Activated CD8-positive, alpha-beta memory T cell treated with anti-CD3 and anti-CD28 coated beads for 48 hours (primary cell): ENCODE measurements around the gene KRT33A.

ENCODE experiments used
- DNase-seq, 3 experiments: peaks; one replicate each; pipeline ENCODE4 v3.0.0-alpha.2; 2020; ENCODE audit warnings: low read depth in 2 of 3, low spot score in 2 of 3

The KRT33A gene

GRCh38 chr17:41304091-41304490 lies 46.5 kb downstream of the KRT33A start:
- no peak for DNase-seq

- no peak for DNase-seq
These were observed 47.6 kb downstream of the KRT33A start for GRCh38 chr17:41302981-41303380.

GRCh38 chr17:41301916-41302901 lies 48.4 kb downstream of the KRT33A start, which contains the start of gene KRTAP29-1:
TSS of gene KRTAP29-1 (minus strand) at chr17:41302851. CDS start at chr17:41302851, 0 bp downstream.
- no peak for DNase-seq

- DNase-seq: no peak
These were observed 49.3 kb downstream of the KRT33A start for GRCh38 chr17:41301204-41301790.

GRCh38 chr17:41298458-41299135 lies 52.0 kb downstream of the KRT33A start:
- DNase-seq: no peak

GRCh38 chr17:41296846-41297245 lies 53.8 kb downstream of the KRT33A start:
- no peak for DNase-seq
